Measurements from ENCODE around the gene ITGAE.
A peak's percentile ranks its signal among the peaks of the same experiment; 100 is the strongest.

The ITGAE gene

DNA sequence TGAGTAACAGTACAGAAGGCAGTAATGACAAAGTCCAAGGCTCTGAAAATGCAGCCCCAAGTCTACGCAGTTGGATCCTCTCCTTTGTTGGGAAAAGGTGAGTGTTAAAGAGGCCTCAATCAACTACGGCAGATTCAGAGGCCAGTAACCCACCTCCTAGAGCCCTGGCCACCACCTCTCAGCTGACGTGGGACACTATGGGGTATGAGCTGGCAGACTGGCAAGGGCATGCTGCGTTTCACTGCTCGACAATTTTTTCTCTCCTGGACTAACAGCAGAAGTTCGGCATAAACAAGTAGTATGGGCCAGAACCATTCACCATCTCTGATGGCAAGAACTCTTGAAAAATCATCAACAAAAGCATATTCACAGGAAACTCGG is 27.9 kb upstream of the ITGAE start:
- no peak overlapping the region for H3K4me3 ChIP-seq (ENCODE audit: control insufficient read depth, low read depth, low read length)
- no peak for DNase-seq (ENCODE audit: low read depth)
- TF ChIP-seq, protein P1, sequence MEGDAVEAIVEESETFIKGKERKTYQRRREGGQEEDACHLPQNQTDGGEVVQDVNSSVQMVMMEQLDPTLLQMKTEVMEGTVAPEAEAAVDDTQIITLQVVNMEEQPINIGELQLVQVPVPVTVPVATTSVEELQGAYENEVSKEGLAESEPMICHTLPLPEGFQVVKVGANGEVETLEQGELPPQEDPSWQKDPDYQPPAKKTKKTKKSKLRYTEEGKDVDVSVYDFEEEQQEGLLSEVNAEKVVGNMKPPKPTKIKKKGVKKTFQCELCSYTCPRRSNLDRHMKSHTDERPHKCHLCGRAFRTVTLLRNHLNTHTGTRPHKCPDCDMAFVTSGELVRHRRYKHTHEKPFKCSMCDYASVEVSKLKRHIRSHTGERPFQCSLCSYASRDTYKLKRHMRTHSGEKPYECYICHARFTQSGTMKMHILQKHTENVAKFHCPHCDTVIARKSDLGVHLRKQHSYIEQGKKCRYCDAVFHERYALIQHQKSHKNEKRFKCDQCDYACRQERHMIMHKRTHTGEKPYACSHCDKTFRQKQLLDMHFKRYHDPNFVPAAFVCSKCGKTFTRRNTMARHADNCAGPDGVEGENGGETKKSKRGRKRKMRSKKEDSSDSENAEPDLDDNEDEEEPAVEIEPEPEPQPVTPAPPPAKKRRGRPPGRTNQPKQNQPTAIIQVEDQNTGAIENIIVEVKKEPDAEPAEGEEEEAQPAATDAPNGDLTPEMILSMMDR (IDR thresholded peaks at IDR 0.05; ENCODE audit: control insufficient read depth, insufficient read depth, low read depth, low read length, missing control alignments) = no peak

DNA sequence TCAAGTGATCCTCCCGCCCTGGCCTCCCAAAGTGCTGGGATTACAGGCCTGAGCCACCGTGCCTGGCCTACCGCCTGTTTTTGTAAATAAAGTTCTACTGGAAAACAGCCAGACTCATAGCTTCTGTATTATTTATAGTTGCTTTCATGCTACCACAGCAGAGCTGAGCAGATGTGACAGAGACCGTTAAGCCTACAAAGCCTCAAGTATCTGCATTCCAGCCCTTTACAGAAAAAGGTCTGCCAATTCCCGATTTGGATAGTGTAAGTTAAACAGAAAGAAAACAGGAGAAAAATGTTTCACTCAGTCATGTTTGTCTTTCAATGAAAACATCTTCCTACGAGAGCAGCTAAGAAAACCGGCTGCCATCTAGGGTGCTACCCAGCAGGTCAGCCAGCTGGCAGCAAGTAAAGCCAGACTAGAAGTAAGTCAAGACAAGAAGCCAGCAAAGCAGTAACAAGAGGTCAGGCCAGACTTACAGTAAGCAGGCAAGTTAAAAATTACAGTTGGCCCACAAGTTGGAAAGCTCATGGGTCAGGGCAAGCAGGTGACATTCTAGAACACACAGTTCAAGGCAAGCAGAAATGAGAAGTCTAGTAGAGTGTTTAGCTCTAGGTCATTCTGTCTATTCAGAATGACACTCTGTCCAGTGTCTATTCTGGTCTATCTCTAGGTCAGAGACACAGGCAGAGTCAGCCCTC is 27.3 kb upstream of the ITGAE start:
- no peak for DNase-seq (ENCODE audit: low read depth)
- TF ChIP-seq, protein P1 (IDR thresholded peaks at IDR 0.05; ENCODE audit: control insufficient read depth, insufficient read depth, low read depth, low read length, missing control alignments) = no peak
- no peak overlapping the region for H3K4me3 ChIP-seq (ENCODE audit: control insufficient read depth, low read depth, low read length)

DNA sequence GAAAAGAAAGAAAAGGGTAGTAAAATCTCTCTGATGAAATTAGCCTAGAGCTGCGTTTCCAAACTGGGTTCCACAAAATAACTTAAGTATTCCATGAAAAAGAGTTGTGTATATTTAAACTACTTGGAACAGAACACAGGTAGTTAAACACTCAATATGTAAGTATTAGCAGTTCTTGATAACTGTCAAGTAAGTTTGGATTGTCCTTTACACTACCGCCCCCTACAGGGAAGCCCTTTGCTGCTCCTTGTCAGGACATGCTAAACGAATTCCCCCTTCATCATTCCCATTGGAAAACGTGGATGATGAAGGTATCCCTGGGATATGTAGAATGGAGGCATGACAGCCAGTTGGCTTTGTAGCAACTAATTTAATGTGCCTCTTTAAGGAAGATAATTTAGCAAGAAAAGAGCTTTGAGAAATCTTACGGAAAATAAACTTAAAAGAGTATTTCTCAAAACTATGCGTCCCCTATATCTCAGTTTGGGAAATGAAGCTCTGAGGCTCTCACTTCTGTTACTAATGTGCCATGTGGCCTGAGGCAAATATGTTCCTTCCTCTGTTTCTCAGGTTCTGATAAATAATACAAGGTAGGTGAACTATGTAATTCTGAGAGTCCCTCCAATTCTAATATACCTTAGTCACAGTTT is 26.3 kb upstream of the ITGAE start:
- DNase-seq (ENCODE audit: low read depth) = peak; percentile 41
- TF ChIP-seq, protein P1 (IDR thresholded peaks at IDR 0.05; ENCODE audit: control insufficient read depth, insufficient read depth, low read depth, low read length, missing control alignments) = peak; percentile 84
- H3K4me3 ChIP-seq (ENCODE audit: control insufficient read depth, low read depth, low read length) = no peak overlapping the region

DNA sequence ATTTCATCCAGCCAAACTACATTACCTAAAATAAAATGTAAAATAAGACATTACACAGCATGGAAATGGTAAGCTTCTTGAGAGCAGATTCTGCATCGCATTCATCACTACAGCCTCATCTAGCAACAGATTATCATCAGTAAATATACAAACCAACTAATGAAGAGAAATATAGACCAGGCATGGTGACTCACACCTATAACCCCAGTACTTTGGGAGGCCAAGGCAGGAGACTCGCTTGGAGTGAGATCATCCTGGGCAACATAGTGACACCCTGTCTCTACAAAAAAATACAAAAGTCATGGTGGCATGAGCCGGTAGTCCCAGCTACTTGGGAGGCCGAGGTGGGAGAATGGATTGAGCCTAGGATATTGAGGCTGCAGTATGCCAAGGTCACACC is 25.2 kb upstream of the ITGAE start:
- no peak overlapping the region for H3K4me3 ChIP-seq (ENCODE audit: control insufficient read depth, low read depth, low read length)
- DNase-seq (ENCODE audit: low read depth) = no peak
- TF ChIP-seq, protein P1 (IDR thresholded peaks at IDR 0.05; ENCODE audit: control insufficient read depth, insufficient read depth, low read depth, low read length, missing control alignments) = no peak

DNA sequence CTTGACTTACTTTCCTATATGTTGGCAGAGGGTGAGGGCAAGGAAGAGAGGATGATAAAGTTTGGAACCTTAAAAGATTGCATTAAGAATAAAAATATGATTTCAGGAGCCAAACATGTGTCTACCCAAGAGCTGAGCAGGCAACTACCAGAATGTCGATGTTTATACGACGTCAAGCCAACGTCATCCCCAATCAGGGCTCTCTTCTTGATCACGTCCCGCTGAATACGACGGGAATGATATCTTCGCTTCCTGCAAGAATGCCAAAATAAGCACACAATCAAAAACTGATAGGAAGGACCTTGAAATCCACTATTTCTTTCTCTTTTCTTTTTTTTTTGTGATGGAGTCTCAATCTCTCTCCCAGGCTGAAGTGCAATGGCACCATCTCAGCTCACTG is 20.1 kb upstream of the ITGAE start:
- TF ChIP-seq, protein P1 (IDR thresholded peaks at IDR 0.05; ENCODE audit: control insufficient read depth, insufficient read depth, low read depth, low read length, missing control alignments) = no peak
- no peak for DNase-seq (ENCODE audit: low read depth)
- no peak overlapping the region for H3K4me3 ChIP-seq (ENCODE audit: control insufficient read depth, low read depth, low read length)

DNA sequence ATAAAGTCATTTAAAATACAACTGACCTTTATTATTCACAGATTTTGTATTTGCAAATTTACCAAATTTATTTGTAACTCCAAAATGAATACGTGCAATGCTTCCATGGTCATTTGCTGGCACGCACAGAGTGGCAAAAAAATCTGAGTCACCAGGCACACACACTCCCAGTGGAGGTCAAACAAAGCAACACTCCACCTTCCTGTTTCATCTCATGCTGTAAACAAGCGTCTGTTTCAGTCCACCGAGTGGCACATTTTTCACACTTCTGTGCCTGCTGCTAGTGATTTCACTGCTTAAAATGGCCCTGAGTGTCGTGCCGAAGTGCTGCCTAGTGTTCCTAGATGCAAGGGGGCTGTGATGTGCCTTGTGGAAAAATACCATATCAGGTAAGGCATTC is 17.8 kb upstream of the ITGAE start:
- TF ChIP-seq, protein P1 (IDR thresholded peaks at IDR 0.05; ENCODE audit: control insufficient read depth, insufficient read depth, low read depth, low read length, missing control alignments) = no peak
- DNase-seq (ENCODE audit: low read depth) = no peak
- H3K4me3 ChIP-seq (ENCODE audit: control insufficient read depth, low read depth, low read length) = no peak overlapping the region
